Neural crest cell (in vitro differentiated cells): Measurements from ENCODE around the gene IMPDH2. TPM values are rescaled to one million over a fixed set of nuclear protein-coding genes. Genes with fewer than 3 reads are reported as not detected.

Source experiments
- DNase-seq: peaks from one replicate; pipeline ENCODE4 v3.0.0; 2021; ENCODE audit warnings: low read depth, mixed read lengths, low spot score
- H3K27ac Mint-ChIP-seq: one replicate; pipeline ENCODE4 v1.8.0; 2021; ENCODE audit warnings: mild to moderate bottlenecking, mixed read lengths; ENCODE audit not compliant: unreplicated experiment
- H3K27me3 Mint-ChIP-seq: 2 replicates; pipeline ENCODE4 v1.8.0; 2021; ENCODE audit warnings: low read depth, mild to moderate bottlenecking, mixed read lengths
- H3K36me3 Mint-ChIP-seq: 2 replicates; pipeline ENCODE4 v1.8.0; 2021; ENCODE audit warnings: low read depth, mild to moderate bottlenecking, mixed read lengths
- H3K4me1 Mint-ChIP-seq: 2 replicates; pipeline ENCODE4 v1.8.0; 2021; ENCODE audit warnings: mixed read lengths
- H3K4me3 Mint-ChIP-seq: one replicate; pipeline ENCODE4 v1.8.0; 2021; ENCODE audit warnings: mild to moderate bottlenecking, mixed read lengths
- H3K9me3 Mint-ChIP-seq: 2 replicates; pipeline ENCODE4 v1.8.0; 2021; ENCODE audit warnings: mixed read lengths
- total RNA-seq: library from RNA; stranded (reverse); gene quantifications from 2 replicates; pipeline ENCODE4 v1.2.1, GENCODE V29; 2021
- TF ChIP-seq, protein P1 (sequence below): fragments of 200-600 bp; sonication (generic); conservative IDR thresholded peaks from 2 replicates; pipeline ENCODE4 v1.5.0; 2021; ENCODE audit warnings: antibody characterized with exemption, mild to moderate bottlenecking

The IMPDH2 gene
- total RNA-seq, 1 donor from 2014 or later, result 259 TPM

DNA sequence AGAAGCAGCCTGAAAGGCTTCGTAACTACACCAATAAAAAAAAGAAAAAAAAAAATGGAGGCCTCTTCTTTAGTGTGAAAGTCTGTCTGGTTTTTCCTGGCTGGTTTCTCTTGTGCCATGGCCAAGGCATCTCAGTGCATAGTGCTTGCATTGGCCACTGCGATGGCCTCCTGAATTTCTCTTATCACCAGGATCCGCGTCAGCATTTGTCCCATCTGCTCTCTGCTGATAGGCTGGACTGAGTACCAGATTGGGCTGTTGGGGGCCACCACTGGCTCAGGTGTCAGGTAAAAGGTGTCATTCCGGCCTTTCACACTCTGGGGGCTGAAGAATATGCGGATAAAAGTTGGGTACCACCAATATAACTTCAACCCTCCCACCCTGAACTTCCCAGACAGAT is 1.1 kb upstream of the IMPDH2 start:
- DNase-seq, result no peak
- H3K27me3 Mint-ChIP-seq, result peaks cover 7% of the 10 kb centered on the region
- no peaks in the 10 kb centered on the region for H3K9me3 Mint-ChIP-seq
- H3K36me3 Mint-ChIP-seq, result peaks cover 27% of the 10 kb centered on the region
- TF ChIP-seq, protein P1, sequence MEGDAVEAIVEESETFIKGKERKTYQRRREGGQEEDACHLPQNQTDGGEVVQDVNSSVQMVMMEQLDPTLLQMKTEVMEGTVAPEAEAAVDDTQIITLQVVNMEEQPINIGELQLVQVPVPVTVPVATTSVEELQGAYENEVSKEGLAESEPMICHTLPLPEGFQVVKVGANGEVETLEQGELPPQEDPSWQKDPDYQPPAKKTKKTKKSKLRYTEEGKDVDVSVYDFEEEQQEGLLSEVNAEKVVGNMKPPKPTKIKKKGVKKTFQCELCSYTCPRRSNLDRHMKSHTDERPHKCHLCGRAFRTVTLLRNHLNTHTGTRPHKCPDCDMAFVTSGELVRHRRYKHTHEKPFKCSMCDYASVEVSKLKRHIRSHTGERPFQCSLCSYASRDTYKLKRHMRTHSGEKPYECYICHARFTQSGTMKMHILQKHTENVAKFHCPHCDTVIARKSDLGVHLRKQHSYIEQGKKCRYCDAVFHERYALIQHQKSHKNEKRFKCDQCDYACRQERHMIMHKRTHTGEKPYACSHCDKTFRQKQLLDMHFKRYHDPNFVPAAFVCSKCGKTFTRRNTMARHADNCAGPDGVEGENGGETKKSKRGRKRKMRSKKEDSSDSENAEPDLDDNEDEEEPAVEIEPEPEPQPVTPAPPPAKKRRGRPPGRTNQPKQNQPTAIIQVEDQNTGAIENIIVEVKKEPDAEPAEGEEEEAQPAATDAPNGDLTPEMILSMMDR, result no peak
- H3K27ac Mint-ChIP-seq, result no peak overlapping the region
- no peak overlapping the region for H3K4me3 Mint-ChIP-seq
- H3K4me1 Mint-ChIP-seq, result peaks cover 26% of the 10 kb centered on the region

DNA sequence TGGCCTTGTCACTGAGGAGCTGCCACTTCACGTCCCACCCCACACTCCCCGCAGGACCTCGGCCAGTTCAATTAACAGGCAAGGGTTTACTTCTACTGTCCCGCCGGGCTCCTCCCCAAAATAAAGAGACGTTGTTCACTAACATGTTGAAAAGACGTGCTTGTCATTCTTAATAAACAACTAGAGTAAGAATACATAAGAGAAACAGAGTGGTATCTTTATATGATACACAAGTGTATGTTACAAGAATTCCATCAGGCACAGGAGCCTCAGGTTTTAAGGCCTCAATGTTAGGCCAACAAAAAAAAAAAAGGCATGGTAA is 326 bp upstream of the IMPDH2 start:
- Mint-ChIP-seq H3K9me3 (no peaks in the 10 kb centered on the region), H3K36me3 (peaks cover 30% of the 10 kb centered on the region), H3K27me3 (peaks cover 7% of the 10 kb centered on the region), H3K27ac (peak overlapping the region; percentile 97), H3K4me3 (peak overlapping the region; percentile 96), H3K4me1 (peaks cover 26% of the 10 kb centered on the region)
- TF ChIP-seq, protein P1, result no peak
- no peak for DNase-seq

DNA sequence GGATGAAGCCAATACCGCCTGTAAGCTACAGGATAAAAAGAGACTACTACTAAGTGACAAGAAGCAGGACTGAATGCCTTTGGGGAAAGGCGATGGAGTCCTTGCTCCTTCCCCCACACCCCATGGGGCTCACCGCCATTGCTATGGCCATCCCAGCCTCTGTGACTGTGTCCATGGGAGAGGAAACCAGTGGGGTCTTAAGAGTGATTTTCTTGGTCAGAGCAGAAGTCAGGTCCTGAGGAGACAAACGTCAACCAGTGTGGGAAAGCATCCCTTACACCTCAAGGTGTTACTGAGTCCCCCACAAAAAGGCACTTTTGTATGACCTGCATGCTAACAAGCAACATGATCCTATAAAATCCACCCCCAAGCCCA is 913 bp downstream of the IMPDH2 start:
- peaks cover 27% of the 10 kb centered on the region for H3K4me1 Mint-ChIP-seq
- no peaks in the 10 kb centered on the region for H3K9me3 Mint-ChIP-seq
- H3K36me3 Mint-ChIP-seq, result peaks cover 32% of the 10 kb centered on the region
- H3K4me3 Mint-ChIP-seq, result peak overlapping the region; percentile 96
- H3K27ac Mint-ChIP-seq, result peak overlapping the region; percentile 97
- no peak for DNase-seq
- H3K27me3 Mint-ChIP-seq, result peaks cover 7% of the 10 kb centered on the region
- TF ChIP-seq, protein P1, result no peak

DNA sequence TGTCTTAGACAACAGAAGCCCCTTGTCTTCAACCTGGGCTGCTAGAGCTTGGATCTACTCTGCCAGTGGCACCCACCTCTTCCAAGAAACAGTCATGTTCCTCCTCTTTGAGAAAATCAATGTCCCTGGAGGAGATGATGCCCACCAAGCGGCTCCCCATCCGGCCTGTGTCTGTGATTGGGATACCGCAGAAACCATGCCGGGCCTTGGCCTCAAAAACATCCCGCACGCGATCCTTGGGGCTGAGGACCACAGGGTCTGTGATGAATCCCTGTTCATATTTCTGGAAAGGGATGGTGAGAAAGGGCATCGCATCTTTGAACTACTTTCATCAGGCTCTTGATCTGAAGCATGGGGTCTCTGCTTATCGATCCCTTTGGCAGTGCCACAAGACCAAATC is 1.6 kb downstream of the IMPDH2 start:
- no peak for DNase-seq
- peak overlapping the region; percentile 96 for H3K4me3 Mint-ChIP-seq
- H3K36me3 Mint-ChIP-seq, result peaks cover 32% of the 10 kb centered on the region
- H3K27ac Mint-ChIP-seq, result no peak overlapping the region
- H3K4me1 Mint-ChIP-seq, result peaks cover 34% of the 10 kb centered on the region
- H3K27me3 Mint-ChIP-seq, result peaks cover 7% of the 10 kb centered on the region
- H3K9me3 Mint-ChIP-seq, result no peaks in the 10 kb centered on the region
- TF ChIP-seq, protein P1, result no peak

DNA sequence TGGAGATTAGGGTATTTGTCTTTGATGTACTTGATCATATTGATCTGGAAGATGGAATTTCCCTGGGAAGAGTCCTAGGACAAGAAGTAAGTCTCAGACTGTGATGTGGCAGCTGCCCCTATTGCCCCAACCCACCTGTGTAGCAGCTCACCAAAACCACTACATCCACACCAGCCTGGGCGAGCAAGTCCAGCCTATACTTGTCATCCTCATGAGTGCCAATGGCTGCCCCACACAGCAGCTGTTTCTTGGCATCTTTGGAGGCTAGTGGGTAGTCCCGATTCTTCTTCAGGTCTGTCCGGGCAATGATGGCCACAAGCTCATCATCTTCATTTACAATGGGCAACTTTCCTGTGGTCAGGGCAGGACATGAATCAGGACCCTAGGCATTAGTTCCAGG is 2.7 kb downstream of the IMPDH2 start:
- H3K4me3 Mint-ChIP-seq, result peak overlapping the region; percentile 96

More for the DNA sequence above, 2.7 kb downstream of the IMPDH2 start:
- no peaks in the 10 kb centered on the region for H3K9me3 Mint-ChIP-seq
- TF ChIP-seq, protein P1, result no peak
- no peak overlapping the region for H3K27ac Mint-ChIP-seq
- H3K36me3 Mint-ChIP-seq, result peaks cover 29% of the 10 kb centered on the region
- H3K4me1 Mint-ChIP-seq, result peaks cover 36% of the 10 kb centered on the region
- DNase-seq, result no peak
- H3K27me3 Mint-ChIP-seq, result peaks cover 7% of the 10 kb centered on the region
